ENCODE data around the gene ERG.

Gene ERG

DNA sequence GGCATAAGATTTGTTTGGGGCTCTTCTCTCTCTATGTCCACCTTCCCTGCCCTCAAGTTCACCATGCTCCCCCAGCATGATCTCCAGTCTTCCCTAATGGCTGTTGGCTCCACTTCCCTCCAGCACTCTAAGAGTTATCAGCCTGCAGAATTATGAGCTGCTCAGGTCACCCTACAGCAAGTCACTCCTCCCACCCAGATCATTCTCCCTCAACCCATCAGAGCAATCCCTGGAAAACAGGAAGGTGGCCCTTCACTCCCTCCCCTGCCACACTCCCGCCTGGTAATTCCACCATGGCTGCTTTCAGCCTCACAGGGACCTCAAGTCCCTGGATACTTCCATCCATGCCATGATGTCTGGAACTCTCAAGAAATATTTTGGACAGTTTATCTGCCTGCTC is 137.0 kb downstream of the ERG start:
- FAIRE-seq (no peak), DNase-seq (ENCODE audit: low spot score) (no peak)

GRCh38 chr21:38359835-38360234 is 138.4 kb downstream of the ERG start:
- DNase-seq (ENCODE audit: low spot score) (no peak), FAIRE-seq (no peak)

DNA sequence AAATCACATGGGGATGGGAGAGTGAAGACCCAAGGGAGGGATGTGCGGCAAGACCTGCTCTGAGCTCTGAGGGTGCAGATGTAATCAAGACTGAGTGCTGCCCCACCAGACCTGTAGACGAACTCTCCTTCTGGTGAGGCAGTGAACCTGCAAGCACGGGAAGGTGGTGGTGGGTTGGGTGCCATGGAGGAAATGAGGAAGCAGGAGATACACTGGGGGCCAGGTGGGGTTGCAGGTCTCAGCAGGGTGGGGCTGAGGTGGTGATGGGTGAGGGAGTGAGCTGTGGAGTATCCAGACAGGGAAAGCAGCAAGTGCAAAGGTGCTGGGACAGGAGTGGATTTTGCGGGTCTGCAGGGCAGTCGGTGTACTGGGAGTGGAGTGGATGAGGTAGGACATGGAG is 139.2 kb downstream of the ERG start:
- DNase-seq (ENCODE audit: low spot score) (no peak), FAIRE-seq (no peak)

DNA sequence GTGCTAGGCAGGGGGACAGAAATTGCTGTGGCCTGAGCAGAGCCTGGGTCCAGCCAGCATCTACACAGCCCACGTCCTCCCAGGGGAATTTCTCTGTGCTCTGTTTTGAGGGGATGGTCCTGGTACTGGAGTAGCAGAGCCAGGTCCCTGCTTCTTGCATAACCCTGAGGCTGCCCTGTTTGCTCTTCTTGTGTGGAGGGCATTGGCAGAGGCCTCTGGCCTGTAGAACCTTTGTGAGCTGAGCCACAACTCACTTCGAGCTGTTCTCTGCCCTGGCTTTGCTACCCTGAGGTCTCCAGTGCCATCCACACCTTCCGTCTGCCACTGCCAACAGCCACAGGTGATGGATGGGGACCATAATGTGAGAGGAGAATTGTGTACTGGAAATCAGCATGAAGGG is 139.6 kb downstream of the ERG start:
- FAIRE-seq = no peak
- no peak for DNase-seq (ENCODE audit: low spot score)

GRCh38 chr21:38358098-38358497 is 140.2 kb downstream of the ERG start:
- no peak for DNase-seq (ENCODE audit: low spot score)
- FAIRE-seq = no peak

- FAIRE-seq = no peak
- no peak for DNase-seq (ENCODE audit: low spot score)
Measured at GRCh38 chr21:38356883-38357625, 141.2 kb downstream of the ERG start.

- FAIRE-seq (no peak), DNase-seq (ENCODE audit: low spot score) (peak; percentile 52)
Measured at GRCh38 chr21:38355992-38356781, 142.1 kb downstream of the ERG start.

DNA sequence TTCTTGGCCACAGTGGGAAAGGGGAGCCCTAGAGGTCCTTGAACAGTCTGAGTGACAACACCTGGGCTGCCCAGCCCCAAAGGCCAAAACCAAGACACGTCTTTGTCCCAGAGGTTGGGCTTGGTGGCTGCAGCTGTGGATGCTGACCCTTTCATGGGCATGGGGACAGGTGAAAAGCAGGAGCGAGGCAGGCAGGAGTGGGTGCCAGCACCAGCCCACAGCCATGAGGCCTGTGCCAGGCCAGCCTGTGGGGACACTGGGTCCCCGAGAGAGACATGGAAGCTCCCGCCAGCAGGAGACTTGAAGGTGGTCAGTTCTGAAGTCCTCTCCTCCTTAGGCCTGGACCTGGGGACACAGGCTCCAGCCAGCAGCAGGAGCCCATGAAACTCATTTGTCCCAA is 142.9 kb downstream of the ERG start:
- no peak for DNase-seq (ENCODE audit: low spot score)
- no peak for FAIRE-seq

GRCh38 chr21:38354746-38355145 is 143.5 kb downstream of the ERG start:
- FAIRE-seq = no peak
- no peak for DNase-seq (ENCODE audit: low spot score)

GRCh38 chr21:38354231-38354630 is 144.0 kb downstream of the ERG start:
- no peak for DNase-seq (ENCODE audit: low spot score)
- FAIRE-seq = no peak

DNA sequence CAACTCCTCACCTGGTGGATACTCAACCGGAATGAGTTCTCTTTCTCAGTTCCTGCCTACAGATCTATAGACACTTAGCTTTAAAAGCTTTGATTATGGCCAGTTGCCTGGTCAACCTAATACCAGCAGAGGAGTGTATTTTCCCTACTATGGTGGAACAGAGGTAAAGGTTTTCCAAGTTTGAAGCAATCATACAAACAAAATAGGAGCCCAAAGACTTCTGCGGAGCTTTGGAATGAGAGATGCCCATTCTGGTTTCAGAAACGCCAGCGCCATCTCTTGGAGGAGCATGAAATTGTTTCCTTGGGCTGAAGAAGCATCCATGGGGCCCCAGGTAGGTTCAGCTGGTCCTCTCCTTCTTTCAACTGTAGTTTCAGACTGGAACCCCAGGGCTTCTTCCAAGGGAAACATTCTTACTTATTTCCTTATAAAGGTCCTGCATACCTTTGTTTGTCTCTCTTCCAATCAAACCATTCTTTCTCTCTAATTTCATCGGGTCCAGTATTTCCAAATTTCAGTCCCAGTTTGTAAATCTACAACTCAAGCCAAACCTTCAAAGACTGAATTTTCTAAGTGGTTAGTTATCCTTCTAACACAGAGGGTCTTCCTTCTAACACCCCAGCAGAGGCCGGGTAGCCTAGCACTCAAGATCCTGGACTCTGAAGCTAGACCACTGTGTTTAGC is 145.6 kb downstream of the ERG start:
- FAIRE-seq = no peak
- peak; percentile 25 for DNase-seq (ENCODE audit: low spot score)

- DNase-seq (ENCODE audit: low spot score) (no peak), FAIRE-seq (no peak)
Measured at GRCh38 chr21:38351961-38352521, 146.2 kb downstream of the ERG start.

- DNase-seq (ENCODE audit: low spot score) = no peak
- no peak for FAIRE-seq
Measured at GRCh38 chr21:38351176-38351959, 146.9 kb downstream of the ERG start.

- no peak for FAIRE-seq
- no peak for DNase-seq (ENCODE audit: low spot score)
Measured at GRCh38 chr21:38350684-38351083, 147.6 kb downstream of the ERG start.

GRCh38 chr21:38349977-38350376 is 148.3 kb downstream of the ERG start:
- no peak for DNase-seq (ENCODE audit: low spot score)
- FAIRE-seq = no peak

GRCh38 chr21:38349111-38349746 is 149.0 kb downstream of the ERG start:
- no peak for DNase-seq (ENCODE audit: low spot score)

GRCh38 chr21:38346286-38346685 is 152.0 kb downstream of the ERG start:
- DNase-seq (ENCODE audit: low spot score) (no peak), FAIRE-seq (no peak)

More at GRCh38 chr21:38349111-38349746, 149.0 kb downstream of the ERG start:
- FAIRE-seq = no peak

- FAIRE-seq (no peak), DNase-seq (ENCODE audit: low spot score) (no peak)
Measured at GRCh38 chr21:38343691-38344090, 154.6 kb downstream of the ERG start.

DNA sequence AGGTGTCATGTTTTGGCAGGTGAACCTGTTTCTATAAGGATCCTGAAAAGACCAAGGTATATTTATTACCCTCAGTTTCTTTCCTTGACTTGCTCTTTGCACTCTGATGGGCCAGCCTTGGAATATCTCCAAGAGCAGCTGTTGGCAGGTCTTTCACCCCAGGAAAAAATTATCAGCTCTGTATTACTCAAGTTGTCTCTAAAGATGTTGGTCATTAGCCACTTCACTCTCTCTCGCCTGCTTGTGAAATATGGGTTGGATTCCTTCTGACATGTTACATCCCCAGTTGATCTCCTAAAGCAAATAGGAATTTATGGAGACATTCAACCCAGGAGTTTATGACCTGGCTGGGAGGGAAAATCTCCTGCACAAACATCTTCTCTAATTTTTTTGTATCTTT is 155.5 kb downstream of the ERG start:
- no peak for DNase-seq (ENCODE audit: low spot score)
- no peak for FAIRE-seq

DNA sequence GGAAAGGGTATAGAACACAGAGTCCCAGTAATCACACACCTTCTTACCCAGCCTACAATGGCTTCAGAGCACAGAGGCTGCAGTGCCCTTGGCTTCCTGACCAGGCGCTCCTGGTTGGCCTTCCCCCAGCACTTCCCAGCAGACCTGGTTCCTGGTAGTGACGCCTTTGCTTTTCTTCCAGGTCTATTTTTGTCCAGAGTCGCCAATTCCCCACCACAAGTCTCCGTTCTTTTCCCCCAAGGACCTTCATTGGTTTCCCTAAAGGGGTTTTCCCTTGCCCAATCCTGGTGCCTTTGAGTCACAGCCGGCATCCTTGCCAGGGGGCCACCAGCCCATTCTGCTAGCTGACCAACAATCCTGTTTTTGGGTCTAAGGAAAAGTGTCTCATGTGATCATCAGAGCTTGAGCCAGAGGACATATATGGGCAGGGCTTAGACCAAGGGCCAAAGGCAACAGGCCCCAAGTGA is 156.7 kb downstream of the ERG start:
- FAIRE-seq = no peak
- no peak for DNase-seq (ENCODE audit: low spot score)

- FAIRE-seq = no peak
Measured at GRCh38 chr21:38340131-38340530, 158.1 kb downstream of the ERG start.

More at GRCh38 chr21:38340131-38340530, 158.1 kb downstream of the ERG start:
- DNase-seq (ENCODE audit: low spot score) = no peak
